K562 (cell line): ENCODE data around the gene MRPL38. TPM values are rescaled to one million over a fixed set of nuclear protein-coding genes. Genes with fewer than 3 reads are reported as not detected.

Experiments
- EGR1 ChIP-seq: fragments of 450-650 bp; conservative IDR thresholded peaks from 2 replicates; pipeline ENCODE4 v1.6.1; 2017; ENCODE audit warnings: mild to moderate bottlenecking
- GABPB1 ChIP-seq: sonication (generic); formaldehyde crosslinking; IDR thresholded peaks from 2 replicates; pipeline ENCODE4 v1.8.0; 2022; ENCODE audit warnings: mild to moderate bottlenecking, missing genetic modification reagents
- HIVEP1 ChIP-seq: fragments of 250-450 bp; sonication (Bioruptor Pico); IDR thresholded peaks from 2 replicates; pipeline ENCODE4 v1.4.0; 2020; ENCODE audit warnings: mild to moderate bottlenecking
- IFI16 ChIP-seq: fragments of 250-450 bp; sonication (Bioruptor Pico); IDR thresholded peaks from 2 replicates; pipeline ENCODE4 v2.1.2; 2022; ENCODE audit warnings: mild to moderate bottlenecking, inconsistent platforms
- KLF16 ChIP-seq: IDR thresholded peaks from 2 replicates; pipeline ENCODE4 v1.6.1; 2016; ENCODE audit warnings: antibody characterized with exemption
- NELFE ChIP-seq: IDR thresholded peaks from 2 replicates; pipeline ENCODE4 v1.6.1; 2011; ENCODE audit warnings: mild to moderate bottlenecking; ENCODE audit not compliant: insufficient read depth, insufficient read length
- NONO ChIP-seq, 2 experiments: fragments of 200-400 bp in 1 of 2; fragments of 450-650 bp in 1 of 2; formaldehyde crosslinking in 1 of 2; IDR thresholded peaks; 2 replicates each; pipeline ENCODE4 v1.6.1; 2017; ENCODE audit warnings: low read depth in 2 of 2, mild to moderate bottlenecking in 2 of 2, moderate library complexity in 2 of 2, low read length in 1 of 2
- POU5F1 ChIP-seq: fragments of 150-350 bp; IDR thresholded peaks from 2 replicates; pipeline ENCODE4 v1.6.1; 2014; ENCODE audit warnings: borderline replicate concordance, low read length, low read depth, mild to moderate bottlenecking; ENCODE audit not compliant: partially characterized antibody
- SMAD3 ChIP-seq: fragments of 450-650 bp; formaldehyde crosslinking; conservative IDR thresholded peaks from 2 replicates; pipeline ENCODE4 v1.4.0; 2020; ENCODE audit warnings: mild to moderate bottlenecking
- TBL1XR1 ChIP-seq, 2 experiments: IDR thresholded peaks; 2 replicates each; pipeline ENCODE4 v1.6.1; 2012; ENCODE audit warnings: improper control_type of control experiment in 2 of 2, low read length in 2 of 2, mild to moderate bottlenecking in 1 of 2
- ZNF311 ChIP-seq: fragments of 250-450 bp; sonication (Bioruptor Pico); IDR thresholded peaks from 2 replicates; pipeline ENCODE4 v1.4.0; 2020; ENCODE audit warnings: mild to moderate bottlenecking, moderate library complexity
- polyA plus RNA-seq, 8 experiments: library from polyadenylated mRNA; depleted of rRNA in 4 of 8; stranded (reverse) in 5 of 8; unstranded in 3 of 8; fragments of >200 nt; fragmentation: Nextera tagmentation in 2 of 8; fragmentation: Illumina TruSeq in 1 of 8; extraction: Ambion mirVana in 2 of 8; extraction: Trizol in 1 of 8; gene quantifications; 2 replicates each; pipeline versions ENCODE4 v1.2.1 to v1.2.3, GENCODE V29; 2011 to 2014; ENCODE audit warnings: inconsistent platforms in 1 of 8, missing spikeins in 1 of 8
- total RNA-seq, 7 experiments: library from RNA; depleted of rRNA in 6 of 7; stranded (reverse); fragments of >200 nt in 6 of 7; fragmentation: Illumina TruSeq in 2 of 7; extraction: Trizol in 2 of 7; gene quantifications; 2 replicates each; pipeline versions ENCODE4 v1.2.1 to v1.2.3, GENCODE V29; 2011 to 2021; ENCODE audit warnings: low replicate concordance in 1 of 7
- TF ChIP-seq, protein P1 (sequence below), 2 experiments: fragments of 450-650 bp; formaldehyde crosslinking in 1 of 2; IDR thresholded peaks; 2 replicates each; pipeline versions ENCODE4 v1.4.0 to v1.6.1; 2014 to 2020; ENCODE audit warnings: mild to moderate bottlenecking in 2 of 2, borderline replicate concordance in 1 of 2, low read depth in 1 of 2
- TF ChIP-seq, protein P2 (sequence below): IDR thresholded peaks from 2 replicates; pipeline ENCODE4 v1.6.1; 2014; ENCODE audit warnings: antibody characterized with exemption
- TF ChIP-seq, protein P3 (sequence below): sonication (generic); formaldehyde crosslinking; IDR thresholded peaks from 2 replicates; pipeline ENCODE4 v1.8.0; 2022; ENCODE audit warnings: mild to moderate bottlenecking, missing genetic modification reagents, borderline replicate concordance
- TF ChIP-seq, protein P4 (sequence below): sonication (generic); formaldehyde crosslinking; IDR thresholded peaks from 2 replicates; pipeline ENCODE4 v1.8.0; 2022; ENCODE audit warnings: mild to moderate bottlenecking, missing genetic modification reagents

Gene MRPL38
- total and polyA plus RNA-seq, 9 of the 15 experiments (the other 6 are each of a cell fraction or from before 2014, with no cell fraction given): 4.5 to 154 (median 48.5) TPM

DNA sequence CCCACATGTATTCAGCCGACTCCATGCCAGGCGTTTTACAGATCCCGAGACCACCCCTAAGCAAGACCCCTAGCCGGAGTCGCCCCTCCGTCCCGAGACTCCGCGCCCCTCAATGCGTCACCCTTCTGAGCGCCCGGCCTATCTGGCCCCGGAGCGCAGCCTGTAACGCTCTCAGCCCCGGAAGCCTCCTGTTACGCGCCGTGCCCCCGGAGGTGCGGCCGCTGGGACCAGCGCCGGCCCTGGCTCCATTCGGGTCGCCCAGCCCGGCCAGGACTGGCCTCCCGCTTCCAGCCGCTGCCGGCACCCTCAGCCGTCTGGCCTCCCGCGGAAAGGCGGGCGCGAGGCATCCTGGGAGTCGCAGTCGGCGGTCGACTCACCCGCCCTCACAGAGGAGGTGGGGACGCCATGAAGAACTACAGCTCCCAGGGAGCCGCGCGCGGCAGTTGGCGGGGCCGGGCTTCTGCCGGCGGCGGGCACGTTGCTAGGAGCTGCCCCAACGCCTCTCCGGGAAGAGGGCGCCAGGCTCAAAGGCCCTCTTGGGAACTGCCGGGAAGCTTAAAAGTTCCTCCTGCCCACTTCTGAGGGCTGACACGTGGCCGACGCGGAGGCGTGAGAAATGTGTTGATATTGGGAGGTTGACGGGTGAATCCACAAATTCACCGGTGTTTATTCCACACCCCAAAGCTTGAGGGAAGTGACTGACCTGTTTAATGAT lies 36.2 kb upstream of the MRPL38 start, which contains the start of gene FBF1 (continued):
- TF ChIP-seq, protein P1, sequence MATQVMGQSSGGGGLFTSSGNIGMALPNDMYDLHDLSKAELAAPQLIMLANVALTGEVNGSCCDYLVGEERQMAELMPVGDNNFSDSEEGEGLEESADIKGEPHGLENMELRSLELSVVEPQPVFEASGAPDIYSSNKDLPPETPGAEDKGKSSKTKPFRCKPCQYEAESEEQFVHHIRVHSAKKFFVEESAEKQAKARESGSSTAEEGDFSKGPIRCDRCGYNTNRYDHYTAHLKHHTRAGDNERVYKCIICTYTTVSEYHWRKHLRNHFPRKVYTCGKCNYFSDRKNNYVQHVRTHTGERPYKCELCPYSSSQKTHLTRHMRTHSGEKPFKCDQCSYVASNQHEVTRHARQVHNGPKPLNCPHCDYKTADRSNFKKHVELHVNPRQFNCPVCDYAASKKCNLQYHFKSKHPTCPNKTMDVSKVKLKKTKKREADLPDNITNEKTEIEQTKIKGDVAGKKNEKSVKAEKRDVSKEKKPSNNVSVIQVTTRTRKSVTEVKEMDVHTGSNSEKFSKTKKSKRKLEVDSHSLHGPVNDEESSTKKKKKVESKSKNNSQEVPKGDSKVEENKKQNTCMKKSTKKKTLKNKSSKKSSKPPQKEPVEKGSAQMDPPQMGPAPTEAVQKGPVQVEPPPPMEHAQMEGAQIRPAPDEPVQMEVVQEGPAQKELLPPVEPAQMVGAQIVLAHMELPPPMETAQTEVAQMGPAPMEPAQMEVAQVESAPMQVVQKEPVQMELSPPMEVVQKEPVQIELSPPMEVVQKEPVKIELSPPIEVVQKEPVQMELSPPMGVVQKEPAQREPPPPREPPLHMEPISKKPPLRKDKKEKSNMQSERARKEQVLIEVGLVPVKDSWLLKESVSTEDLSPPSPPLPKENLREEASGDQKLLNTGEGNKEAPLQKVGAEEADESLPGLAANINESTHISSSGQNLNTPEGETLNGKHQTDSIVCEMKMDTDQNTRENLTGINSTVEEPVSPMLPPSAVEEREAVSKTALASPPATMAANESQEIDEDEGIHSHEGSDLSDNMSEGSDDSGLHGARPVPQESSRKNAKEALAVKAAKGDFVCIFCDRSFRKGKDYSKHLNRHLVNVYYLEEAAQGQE (IDR thresholded peaks at IDR 0.05; ENCODE audit: borderline replicate concordance): peak; percentile 65
- TF ChIP-seq, protein P1 (CRISPR knock-in tag; IDR thresholded peaks at IDR 0.05; ENCODE audit: low read depth): peak; percentile 80; the same call in 1 of the 2 replicates
- no peak for TF ChIP-seq ZNF311 (CRISPR knock-in tag)
- TF ChIP-seq IFI16 (CRISPR knock-in tag): no peak
- peak in 1 of 2 experiments; percentile 36; a peak in 1 of 4 replicates for TF ChIP-seq TBL1XR1 (IDR thresholded peaks at IDR 0.05; ENCODE audit: low read length in 2 of 2)
- TF ChIP-seq NELFE: no peak
- TF ChIP-seq, protein P2, sequence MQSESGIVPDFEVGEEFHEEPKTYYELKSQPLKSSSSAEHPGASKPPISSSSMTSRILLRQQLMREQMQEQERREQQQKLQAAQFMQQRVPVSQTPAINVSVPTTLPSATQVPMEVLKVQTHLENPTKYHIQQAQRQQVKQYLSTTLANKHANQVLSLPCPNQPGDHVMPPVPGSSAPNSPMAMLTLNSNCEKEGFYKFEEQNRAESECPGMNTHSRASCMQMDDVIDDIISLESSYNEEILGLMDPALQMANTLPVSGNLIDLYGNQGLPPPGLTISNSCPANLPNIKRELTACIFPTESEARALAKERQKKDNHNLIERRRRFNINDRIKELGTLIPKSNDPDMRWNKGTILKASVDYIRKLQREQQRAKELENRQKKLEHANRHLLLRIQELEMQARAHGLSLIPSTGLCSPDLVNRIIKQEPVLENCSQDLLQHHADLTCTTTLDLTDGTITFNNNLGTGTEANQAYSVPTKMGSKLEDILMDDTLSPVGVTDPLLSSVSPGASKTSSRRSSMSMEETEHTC: no peak
- TF ChIP-seq NONO (IDR thresholded peaks at IDR 0.05; ENCODE audit: low read depth in 2 of 2, low read length in 1 of 2): peak in 1 of 2 experiments; percentile 97; a peak in 2 of 4 replicates
- no peak for TF ChIP-seq POU5F1
- TF ChIP-seq KLF16: no peak; the same call in 1 of the 2 replicates
- TF ChIP-seq, protein P3, sequence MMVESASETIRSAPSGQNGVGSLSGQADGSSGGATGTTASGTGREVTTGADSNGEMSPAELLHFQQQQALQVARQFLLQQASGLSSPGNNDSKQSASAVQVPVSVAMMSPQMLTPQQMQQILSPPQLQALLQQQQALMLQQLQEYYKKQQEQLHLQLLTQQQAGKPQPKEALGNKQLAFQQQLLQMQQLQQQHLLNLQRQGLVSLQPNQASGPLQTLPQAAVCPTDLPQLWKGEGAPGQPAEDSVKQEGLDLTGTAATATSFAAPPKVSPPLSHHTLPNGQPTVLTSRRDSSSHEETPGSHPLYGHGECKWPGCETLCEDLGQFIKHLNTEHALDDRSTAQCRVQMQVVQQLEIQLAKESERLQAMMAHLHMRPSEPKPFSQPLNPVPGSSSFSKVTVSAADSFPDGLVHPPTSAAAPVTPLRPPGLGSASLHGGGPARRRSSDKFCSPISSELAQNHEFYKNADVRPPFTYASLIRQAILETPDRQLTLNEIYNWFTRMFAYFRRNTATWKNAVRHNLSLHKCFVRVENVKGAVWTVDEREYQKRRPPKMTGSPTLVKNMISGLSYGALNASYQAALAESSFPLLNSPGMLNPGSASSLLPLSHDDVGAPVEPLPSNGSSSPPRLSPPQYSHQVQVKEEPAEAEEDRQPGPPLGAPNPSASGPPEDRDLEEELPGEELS (CRISPR knock-in tag): no peak
- peak; percentile 41; the same call in 1 of the 2 replicates for TF ChIP-seq HIVEP1 (CRISPR knock-in tag)
- TF ChIP-seq SMAD3 (CRISPR knock-in tag): no peak
- peak; percentile 56 for TF ChIP-seq EGR1
- TF ChIP-seq GABPB1 (CRISPR knock-in tag): peak; percentile 86
- TF ChIP-seq, protein P4, sequence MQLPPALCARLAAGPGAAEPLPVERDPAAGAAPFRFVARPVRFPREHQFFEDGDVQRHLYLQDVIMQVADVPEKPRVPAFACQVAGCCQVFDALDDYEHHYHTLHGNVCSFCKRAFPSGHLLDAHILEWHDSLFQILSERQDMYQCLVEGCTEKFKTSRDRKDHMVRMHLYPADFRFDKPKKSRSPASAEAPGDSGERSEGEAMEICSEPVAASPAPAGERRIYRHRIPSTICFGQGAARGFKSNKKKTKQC (CRISPR knock-in tag): peak; percentile 80; the same call in 1 of the 2 replicates
